Astrocyte (in vitro differentiated cells and primary cell): ENCODE results near the gene CCSER1. TPM values are rescaled to one million over a fixed set of nuclear protein-coding genes. Genes with fewer than 3 reads are reported as not detected.
"Not testable (repeated sequence)": the region's sequence is repeated elsewhere in the genome, so short reads cannot be mapped to it uniquely, and the experiment has no call there.

Source experiments
- DNase-seq: peaks from one replicate; pipeline ENCODE4 v3.0.0-alpha.2; 2010; ENCODE audit warnings: low read depth
- FAIRE-seq: peaks from 2 replicates; lab custom pipeline; 2011; peaks lifted over from hg19 to GRCh38; lab: Jason Lieb, UNC
- H2AFZ ChIP-seq: 2 replicates; pipeline ENCODE4 v1.6.0; 2012; ENCODE audit warnings: low read depth, low read length, inconsistent platforms
- H3K27ac ChIP-seq: 2 replicates; pipeline ENCODE4 v1.5.1; 2011; ENCODE audit warnings: low read depth, low read length, inconsistent platforms
- H3K27me3 ChIP-seq: 2 replicates; pipeline ENCODE4 v1.6.0; 2011; ENCODE audit warnings: low read length, inconsistent platforms; ENCODE audit not compliant: insufficient read depth
- H3K36me3 ChIP-seq: 2 replicates; pipeline ENCODE4 v1.5.1; 2011; ENCODE audit warnings: low read length, inconsistent platforms; ENCODE audit not compliant: insufficient read depth
- H3K4me1 ChIP-seq: 2 replicates; pipeline ENCODE4 v1.5.1; 2011; ENCODE audit warnings: low read length, inconsistent platforms; ENCODE audit not compliant: insufficient read depth
- H3K4me2 ChIP-seq: 2 replicates; pipeline ENCODE4 v1.6.0; 2012; ENCODE audit warnings: low read length, inconsistent platforms
- H3K4me3 ChIP-seq: 2 replicates; pipeline ENCODE4 v1.5.1; 2011; ENCODE audit warnings: low read depth, mild to moderate bottlenecking, low read length, inconsistent platforms; ENCODE audit not compliant: insufficient read depth
- H3K79me2 ChIP-seq: 2 replicates; pipeline ENCODE4 v1.6.0; 2012; ENCODE audit warnings: mild to moderate bottlenecking, low read length, inconsistent platforms; ENCODE audit not compliant: insufficient read depth
- H3K9ac ChIP-seq: 2 replicates; pipeline ENCODE4 v1.6.0; 2012; ENCODE audit warnings: mild to moderate bottlenecking, low read length, inconsistent platforms
- H3K9me3 ChIP-seq: 2 replicates; pipeline ENCODE4 v1.5.1; 2012; ENCODE audit warnings: low read depth, mild to moderate bottlenecking, low read length, inconsistent platforms; ENCODE audit not compliant: insufficient read depth
- H4K20me1 ChIP-seq: 2 replicates; pipeline ENCODE4 v1.6.0; 2012; ENCODE audit warnings: low read length, inconsistent platforms; ENCODE audit not compliant: insufficient read depth
- H3K27ac Mint-ChIP-seq: one replicate; pipeline ENCODE4 v1.8.0; 2021; ENCODE audit warnings: mild to moderate bottlenecking, mixed read lengths; ENCODE audit not compliant: unreplicated experiment
- H3K27me3 Mint-ChIP-seq: one replicate; pipeline ENCODE4 v1.8.0; 2021; ENCODE audit warnings: low read depth, mixed read lengths; ENCODE audit not compliant: unreplicated experiment
- H3K36me3 Mint-ChIP-seq: one replicate; pipeline ENCODE4 v1.8.0; 2021; ENCODE audit warnings: low read depth, mixed read lengths; ENCODE audit not compliant: unreplicated experiment
- H3K4me1 Mint-ChIP-seq: one replicate; pipeline ENCODE4 v1.8.0; 2021; ENCODE audit warnings: low read depth, mixed read lengths; ENCODE audit not compliant: unreplicated experiment
- H3K4me3 Mint-ChIP-seq: one replicate; pipeline ENCODE4 v1.8.0; 2021; ENCODE audit warnings: mild to moderate bottlenecking, moderate library complexity, mixed read lengths; ENCODE audit not compliant: unreplicated experiment
- H3K9me3 Mint-ChIP-seq: one replicate; pipeline ENCODE4 v1.8.0; 2021; ENCODE audit warnings: mild to moderate bottlenecking, mixed read lengths; ENCODE audit not compliant: unreplicated experiment
- EZH2 ChIP-seq: IDR thresholded peaks from 2 replicates; pipeline ENCODE4 v1.6.1; 2012; ENCODE audit warnings: mild to moderate bottlenecking, low read length, inconsistent platforms; ENCODE audit not compliant: insufficient read depth
- total RNA-seq: library from RNA; stranded (reverse); gene quantifications from 2 replicates; pipeline ENCODE4 v1.2.1, GENCODE V29; 2021
- TF ChIP-seq, protein P1 (sequence below): IDR thresholded peaks from 2 replicates; pipeline ENCODE4 v1.5.1; 2011; ENCODE audit warnings: low read depth, mild to moderate bottlenecking, inconsistent platforms, low read length, moderate library complexity; ENCODE audit not compliant: insufficient read depth

CCSER1 gene
- total RNA-seq, 1 donor from 2014 or later: 2.2 TPM

DNA sequence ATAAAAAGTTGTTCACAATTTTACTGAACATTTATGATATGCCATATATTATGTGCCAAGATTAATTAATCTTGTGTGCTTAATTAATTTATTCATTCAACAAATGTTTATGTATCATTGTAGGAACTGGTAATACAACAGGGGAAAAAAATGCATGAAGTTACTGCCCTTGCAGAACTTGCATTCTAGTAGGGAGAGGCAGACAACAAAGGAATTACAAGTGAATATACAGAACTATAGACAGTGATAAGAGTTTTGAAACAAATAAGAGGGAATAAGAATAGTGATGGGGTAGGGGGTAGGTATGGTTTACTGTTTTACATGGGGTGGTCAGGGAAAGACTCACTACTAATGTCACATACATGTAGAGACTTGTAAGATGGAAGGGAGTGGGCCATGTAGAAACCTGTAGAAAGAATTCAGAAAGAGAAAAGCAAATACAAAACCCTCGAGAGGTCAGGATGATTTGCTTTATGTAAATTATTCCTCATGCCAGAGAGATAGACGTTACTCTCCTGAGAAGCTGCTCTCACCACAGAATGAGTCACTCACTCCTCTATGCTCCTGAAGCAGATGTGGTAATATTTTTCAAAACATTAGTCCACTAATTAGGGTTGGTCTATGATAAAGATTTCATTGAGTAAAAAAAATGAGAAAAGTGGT, 1321.6 kb downstream of the CCSER1 start:
- H3K9me3 ChIP-seq: no peaks in the 10 kb centered on the region
- Mint-ChIP-seq H3K27ac (peak overlapping the region; percentile 100), H3K36me3 (no peaks in the 10 kb centered on the region), H3K9me3 (no peaks in the 10 kb centered on the region), H3K27me3 (no peaks in the 10 kb centered on the region), H3K4me3 (no peak overlapping the region), H3K4me1 (peaks cover 17% of the 10 kb centered on the region)
- H3K9ac ChIP-seq: no peak overlapping the region
- H3K27me3 ChIP-seq: no peaks in the 10 kb centered on the region
- no peak overlapping the region for H2AFZ ChIP-seq
- TF ChIP-seq, protein P1, sequence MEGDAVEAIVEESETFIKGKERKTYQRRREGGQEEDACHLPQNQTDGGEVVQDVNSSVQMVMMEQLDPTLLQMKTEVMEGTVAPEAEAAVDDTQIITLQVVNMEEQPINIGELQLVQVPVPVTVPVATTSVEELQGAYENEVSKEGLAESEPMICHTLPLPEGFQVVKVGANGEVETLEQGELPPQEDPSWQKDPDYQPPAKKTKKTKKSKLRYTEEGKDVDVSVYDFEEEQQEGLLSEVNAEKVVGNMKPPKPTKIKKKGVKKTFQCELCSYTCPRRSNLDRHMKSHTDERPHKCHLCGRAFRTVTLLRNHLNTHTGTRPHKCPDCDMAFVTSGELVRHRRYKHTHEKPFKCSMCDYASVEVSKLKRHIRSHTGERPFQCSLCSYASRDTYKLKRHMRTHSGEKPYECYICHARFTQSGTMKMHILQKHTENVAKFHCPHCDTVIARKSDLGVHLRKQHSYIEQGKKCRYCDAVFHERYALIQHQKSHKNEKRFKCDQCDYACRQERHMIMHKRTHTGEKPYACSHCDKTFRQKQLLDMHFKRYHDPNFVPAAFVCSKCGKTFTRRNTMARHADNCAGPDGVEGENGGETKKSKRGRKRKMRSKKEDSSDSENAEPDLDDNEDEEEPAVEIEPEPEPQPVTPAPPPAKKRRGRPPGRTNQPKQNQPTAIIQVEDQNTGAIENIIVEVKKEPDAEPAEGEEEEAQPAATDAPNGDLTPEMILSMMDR: no peak
- no peak for TF ChIP-seq EZH2
- no peaks in the 10 kb centered on the region for H4K20me1 ChIP-seq
- H3K27ac ChIP-seq: peak overlapping the region; percentile 30
- H3K4me1 ChIP-seq: no peaks in the 10 kb centered on the region
- no peak for FAIRE-seq
- peak overlapping the region; percentile 68 for H3K4me2 ChIP-seq
- H3K4me3 ChIP-seq: no peak overlapping the region
- DNase-seq: peak; percentile 75
- no peaks in the 10 kb centered on the region for H3K36me3 ChIP-seq
- no peaks in the 10 kb centered on the region for H3K79me2 ChIP-seq

DNA sequence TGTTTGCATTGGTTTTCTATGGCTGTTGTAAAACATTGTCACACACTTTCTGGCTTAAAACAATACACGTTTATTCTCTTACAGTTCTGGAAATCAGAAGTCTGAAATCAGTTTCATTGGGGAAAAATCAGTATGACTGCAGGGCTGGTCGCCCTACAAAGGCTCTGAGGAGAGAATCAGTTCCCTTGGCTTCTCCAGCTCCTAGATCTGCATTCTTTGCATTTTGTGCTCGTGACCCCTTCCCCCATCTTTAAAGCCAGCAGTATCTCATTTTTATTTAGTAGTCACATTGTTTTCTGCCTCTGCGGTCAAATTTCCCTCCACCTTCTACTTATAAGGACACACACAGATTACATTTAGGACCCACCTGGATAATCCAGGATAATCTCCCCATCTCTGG, 1326.9 kb downstream of the CCSER1 start:
- H3K9me3 Mint-ChIP-seq: no peaks in the 10 kb centered on the region
- Histone ChIP-seq H3K36me3 (no peaks in the 10 kb centered on the region), H3K9me3 (no peaks in the 10 kb centered on the region), H3K4me1 (no peaks in the 10 kb centered on the region), H4K20me1 (no peaks in the 10 kb centered on the region), H3K4me2 (no peak overlapping the region), H3K27me3 (no peaks in the 10 kb centered on the region), H3K4me3 (no peak overlapping the region), H3K79me2 (no peaks in the 10 kb centered on the region), H2AFZ (no peak overlapping the region), H3K9ac (no peak overlapping the region), H3K27ac (no peak overlapping the region)
- H3K27me3 Mint-ChIP-seq: no peaks in the 10 kb centered on the region
- peaks cover 17% of the 10 kb centered on the region for H3K4me1 Mint-ChIP-seq
- no peak for TF ChIP-seq EZH2
- TF ChIP-seq, protein P1: no peak
- DNase-seq: no peak
- no peak overlapping the region for H3K4me3 Mint-ChIP-seq
- no peak for FAIRE-seq
- H3K27ac Mint-ChIP-seq: no peak overlapping the region
- H3K36me3 Mint-ChIP-seq: no peaks in the 10 kb centered on the region

DNA sequence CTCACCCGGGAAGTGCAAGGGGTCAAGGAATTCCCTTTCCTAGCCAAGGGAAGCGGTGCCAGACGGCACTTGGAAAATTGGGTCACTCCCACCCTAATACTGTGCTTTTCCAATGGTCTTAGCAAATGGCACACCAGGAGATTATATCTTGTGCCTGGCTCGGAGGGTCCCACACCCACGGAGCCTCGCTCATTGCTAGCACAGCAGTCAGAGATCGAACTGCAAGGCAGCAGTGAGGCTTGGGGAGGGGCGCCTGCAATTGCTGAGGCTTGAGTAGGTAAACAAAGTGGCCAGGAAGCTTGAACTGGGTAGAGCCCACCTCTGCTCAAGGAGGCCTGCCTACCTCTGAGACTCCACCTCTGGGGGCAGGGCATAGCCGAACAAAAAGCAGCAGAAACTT, 1335.4 kb downstream of the CCSER1 start:
- not testable (repeated sequence) for H3K27ac ChIP-seq, H3K9me3 ChIP-seq, H3K9me3 Mint-ChIP-seq, H3K27ac Mint-ChIP-seq, DNase-seq, H3K4me3 ChIP-seq, FAIRE-seq, H3K27me3 ChIP-seq, H3K79me2 ChIP-seq, H3K36me3 ChIP-seq, H3K4me1 Mint-ChIP-seq, H3K4me1 ChIP-seq, H3K36me3 Mint-ChIP-seq, H3K9ac ChIP-seq, H3K4me2 ChIP-seq, H3K4me3 Mint-ChIP-seq, H4K20me1 ChIP-seq, H2AFZ ChIP-seq, H3K27me3 Mint-ChIP-seq
